Measurements from ENCODE around the gene CNTROB.

DNA sequence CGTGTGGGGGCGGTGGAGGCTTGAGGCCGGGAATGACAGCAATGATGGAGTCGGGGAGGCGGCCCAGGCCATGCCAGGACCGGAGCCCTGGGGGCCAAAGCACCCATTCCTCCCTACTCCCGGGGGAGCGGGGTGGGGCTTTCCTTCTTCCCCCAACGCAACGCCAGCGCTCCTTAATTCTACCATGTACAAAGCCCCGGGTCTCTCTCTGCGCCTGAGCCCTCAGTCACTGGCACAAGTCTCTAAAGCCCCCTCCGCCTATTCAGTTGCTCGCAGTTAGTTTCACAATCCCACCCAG lies 15.7 kb upstream of the CNTROB start:
- TF ChIP-seq, protein P1, sequence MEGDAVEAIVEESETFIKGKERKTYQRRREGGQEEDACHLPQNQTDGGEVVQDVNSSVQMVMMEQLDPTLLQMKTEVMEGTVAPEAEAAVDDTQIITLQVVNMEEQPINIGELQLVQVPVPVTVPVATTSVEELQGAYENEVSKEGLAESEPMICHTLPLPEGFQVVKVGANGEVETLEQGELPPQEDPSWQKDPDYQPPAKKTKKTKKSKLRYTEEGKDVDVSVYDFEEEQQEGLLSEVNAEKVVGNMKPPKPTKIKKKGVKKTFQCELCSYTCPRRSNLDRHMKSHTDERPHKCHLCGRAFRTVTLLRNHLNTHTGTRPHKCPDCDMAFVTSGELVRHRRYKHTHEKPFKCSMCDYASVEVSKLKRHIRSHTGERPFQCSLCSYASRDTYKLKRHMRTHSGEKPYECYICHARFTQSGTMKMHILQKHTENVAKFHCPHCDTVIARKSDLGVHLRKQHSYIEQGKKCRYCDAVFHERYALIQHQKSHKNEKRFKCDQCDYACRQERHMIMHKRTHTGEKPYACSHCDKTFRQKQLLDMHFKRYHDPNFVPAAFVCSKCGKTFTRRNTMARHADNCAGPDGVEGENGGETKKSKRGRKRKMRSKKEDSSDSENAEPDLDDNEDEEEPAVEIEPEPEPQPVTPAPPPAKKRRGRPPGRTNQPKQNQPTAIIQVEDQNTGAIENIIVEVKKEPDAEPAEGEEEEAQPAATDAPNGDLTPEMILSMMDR (IDR thresholded peaks at IDR 0.05; ENCODE audit: borderline replicate concordance, extremely low read depth, low read length, poor library complexity, severe bottlenecking): no peak
- TF ChIP-seq EZH2 (IDR thresholded peaks at IDR 0.05; ENCODE audit: borderline replicate concordance, low read depth, low read length, severe bottlenecking): no peak

All from DND-41 (cell line).